HG03432 (cell line): ENCODE results near the gene PTPRA.
"Not testable (repeated sequence)": the region's sequence is repeated elsewhere in the genome, so short reads cannot be mapped to it uniquely, and the experiment has no call there.

Experiments used
- ATAC-seq: cut with Tn5 transposase; IDR thresholded peaks from one replicate; pipeline ENCODE4 v1.9.1; 2021; ENCODE audit warnings: mild to moderate bottlenecking, moderate library complexity; ENCODE audit not compliant: unreplicated experiment

The PTPRA gene

DNA sequence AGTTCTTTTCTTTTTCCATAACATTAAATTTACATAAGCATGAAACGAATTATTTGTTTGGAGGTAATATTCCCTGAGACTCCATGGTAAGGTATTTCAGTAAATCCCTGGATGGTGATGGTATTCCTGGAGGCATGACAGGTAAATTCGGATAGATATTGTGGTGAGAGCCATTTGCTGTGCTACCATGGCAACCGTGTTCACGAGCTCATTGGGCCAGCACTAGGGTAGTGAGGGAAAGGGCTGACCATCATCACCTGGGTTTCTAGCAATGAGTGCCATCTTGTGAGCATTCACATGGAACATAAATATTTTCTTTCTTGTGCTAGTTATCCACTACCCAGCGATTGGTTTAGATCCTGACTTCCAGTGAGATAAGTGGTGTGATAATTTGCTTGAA lies 118.3 kb downstream of the PTPRA start:
- ATAC-seq = no peak

GRCh38 chr20:2993250-2993649 lies 120.0 kb downstream of the PTPRA start:
- ATAC-seq = no peak

- no peak for ATAC-seq
These were observed 122.5 kb downstream of the PTPRA start for GRCh38 chr20:2995796-2996195.

GRCh38 chr20:2998728-2999127 lies 125.4 kb downstream of the PTPRA start:
- ATAC-seq = no peak

DNA sequence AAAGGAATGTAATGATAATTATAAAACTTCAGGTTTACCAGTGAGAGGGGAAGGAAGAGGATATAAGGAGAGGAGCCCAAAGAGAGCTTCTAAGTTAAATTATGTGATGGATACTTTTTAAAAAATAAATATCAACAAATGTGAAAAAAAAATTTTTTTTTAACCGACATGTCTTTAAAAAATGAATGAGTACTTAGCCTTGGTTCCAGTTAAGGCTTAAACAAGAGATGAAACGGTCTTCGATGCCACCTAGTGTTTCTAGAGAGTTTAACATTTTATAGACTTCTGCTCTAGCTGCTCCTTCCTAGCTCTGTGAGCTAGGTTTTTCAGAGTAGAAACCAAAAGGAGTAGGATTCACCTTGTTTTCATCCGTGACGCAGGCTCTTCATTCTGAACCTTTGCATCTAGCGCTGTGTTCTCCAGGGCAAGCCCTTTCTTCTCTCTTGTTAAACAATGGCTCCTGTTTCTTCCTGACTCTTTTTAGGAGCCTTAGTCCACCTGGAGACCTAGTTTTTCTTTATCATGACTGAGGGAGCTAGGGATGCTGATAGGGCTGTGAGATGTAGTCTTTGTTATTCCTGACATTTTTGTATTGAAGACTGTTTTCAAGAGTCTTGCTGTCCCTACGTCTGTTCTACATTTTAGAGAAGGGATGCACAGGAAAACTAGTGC lies 127.7 kb downstream of the PTPRA start:
- ATAC-seq = no peak

- ATAC-seq = no peak
These were observed 130.1 kb downstream of the PTPRA start for GRCh38 chr20:3003416-3003815.

DNA sequence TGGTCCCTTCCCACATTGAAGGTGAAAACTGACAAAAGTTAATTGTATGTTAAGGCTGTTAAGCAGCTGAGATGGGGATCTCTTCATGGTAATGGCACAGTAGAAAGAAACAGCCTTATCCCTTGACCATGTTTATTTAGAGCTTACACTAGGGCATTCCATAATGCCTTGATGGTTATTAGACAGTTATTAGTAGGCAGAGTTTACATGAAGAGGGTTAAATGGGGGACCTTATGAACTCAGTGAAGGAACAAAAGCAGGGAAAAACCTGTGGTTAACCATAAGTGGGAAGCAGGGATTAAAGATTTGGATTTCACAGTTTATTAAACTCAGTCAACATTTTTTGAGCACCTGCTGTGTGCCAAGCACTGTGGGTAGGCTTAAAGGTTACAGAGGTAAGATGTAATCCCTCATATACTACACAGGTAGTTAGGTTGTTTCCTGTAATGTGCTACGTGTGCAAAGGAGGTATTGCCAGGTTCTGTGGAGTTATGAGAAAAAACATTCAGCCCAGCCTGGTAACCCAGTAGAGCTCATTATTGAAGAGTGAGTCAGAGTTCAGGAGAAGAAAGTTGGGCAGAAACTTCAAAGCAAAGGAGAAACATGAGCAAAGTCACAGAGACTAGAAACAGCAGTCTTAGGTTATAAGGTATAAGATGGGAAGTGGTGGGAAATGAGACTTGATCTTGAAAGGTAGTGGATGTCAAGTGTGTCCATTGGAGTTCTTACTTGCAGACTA lies 137.9 kb downstream of the PTPRA start:
- ATAC-seq = no peak

DNA sequence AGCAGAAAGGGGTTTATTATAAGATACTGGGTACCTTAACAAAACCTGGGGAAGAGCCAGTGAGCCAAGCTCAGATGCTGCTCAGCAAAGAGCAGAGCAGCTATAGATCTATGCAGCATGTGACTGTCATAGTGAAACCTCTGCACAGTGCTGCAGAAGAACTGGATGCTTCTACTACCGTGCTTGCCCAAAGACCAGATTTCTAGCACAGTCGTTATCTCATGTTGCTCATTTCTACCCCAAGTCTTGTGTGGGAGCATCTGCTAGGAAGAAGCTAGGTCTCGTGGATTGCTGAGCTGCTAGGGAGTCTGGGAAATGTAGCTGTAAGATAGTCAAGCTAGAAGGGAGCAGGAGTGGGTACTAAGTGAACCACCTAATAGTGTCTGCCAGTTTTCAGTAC lies 138.5 kb downstream of the PTPRA start:
- ATAC-seq = no peak

- ATAC-seq = no peak
These were observed 140.5 kb downstream of the PTPRA start for GRCh38 chr20:3013771-3014170.

GRCh38 chr20:3014179-3014578 lies 140.9 kb downstream of the PTPRA start:
- no peak for ATAC-seq

DNA sequence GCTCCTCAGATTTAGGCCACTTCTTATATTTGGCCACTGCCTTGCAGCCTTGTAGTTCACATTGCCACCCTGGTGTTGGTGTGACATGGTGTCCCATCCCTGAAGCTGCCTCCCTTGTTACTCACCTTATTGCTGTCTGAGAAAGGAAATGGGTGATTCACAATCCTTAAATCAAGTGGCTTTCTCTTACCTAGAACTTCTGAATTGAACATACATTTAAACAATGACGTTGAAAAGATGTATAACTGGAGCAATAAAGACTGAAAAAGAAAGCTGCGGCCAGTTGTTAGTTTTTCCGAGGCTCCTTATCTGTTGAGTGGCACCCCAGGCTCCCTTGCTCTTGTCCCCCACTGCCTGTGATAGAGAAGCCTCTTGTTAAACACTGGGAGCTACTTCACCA lies 141.4 kb downstream of the PTPRA start:
- ATAC-seq = no peak

- ATAC-seq = not testable (repeated sequence)
These were observed 142.0 kb downstream of the PTPRA start for GRCh38 chr20:3015302-3015701.

- ATAC-seq = no peak
These were observed 148.0 kb downstream of the PTPRA start for GRCh38 chr20:3021327-3021726.

DNA sequence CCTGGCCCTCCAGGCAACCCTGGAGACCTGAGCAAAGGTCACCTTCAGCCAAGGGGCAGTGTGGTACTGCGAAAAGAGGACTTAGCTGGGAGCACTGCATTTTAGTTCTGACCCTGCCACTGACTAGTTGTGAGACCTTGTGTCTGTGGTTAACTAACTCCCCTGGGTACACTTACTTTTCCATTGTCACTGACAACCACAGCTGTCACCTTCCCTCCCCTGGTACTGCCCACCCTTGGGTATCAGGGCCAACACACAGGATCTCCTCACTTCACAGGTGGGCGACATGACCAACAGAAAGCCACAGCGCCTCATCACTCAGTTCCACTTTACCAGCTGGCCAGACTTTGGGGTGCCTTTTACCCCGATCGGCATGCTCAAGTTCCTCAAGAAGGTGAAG lies 148.5 kb downstream of the PTPRA start:
- ATAC-seq = no peak

- ATAC-seq = not testable (repeated sequence)
These were observed 149.5 kb downstream of the PTPRA start for GRCh38 chr20:3022559-3023490.

- no peak for ATAC-seq
These were observed 154.7 kb downstream of the PTPRA start for GRCh38 chr20:3027987-3028386.

GRCh38 chr20:3031524-3032147 lies 158.4 kb downstream of the PTPRA start:
- ATAC-seq = no peak

GRCh38 chr20:3032624-3033023 lies 159.3 kb downstream of the PTPRA start:
- no peak for ATAC-seq

DNA sequence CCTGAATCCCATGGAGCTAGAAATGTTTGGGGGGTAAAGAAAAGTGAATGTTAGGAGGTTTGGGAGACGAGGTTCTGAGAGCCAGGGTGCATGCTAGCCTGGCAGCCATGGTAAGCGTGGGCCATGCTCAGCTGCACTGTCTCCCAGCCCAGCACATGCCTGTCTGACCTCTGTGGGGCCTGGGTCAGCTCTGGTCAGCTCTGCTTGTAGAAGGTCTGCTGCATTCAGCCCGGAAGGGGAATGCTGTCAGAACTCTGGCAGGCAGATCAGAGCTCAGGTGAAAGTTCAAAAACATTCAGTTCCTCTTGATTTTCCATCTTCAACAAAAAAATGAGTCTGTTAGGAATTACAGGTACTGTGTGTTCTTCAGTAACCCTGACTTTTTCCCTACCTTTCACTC lies 164.4 kb downstream of the PTPRA start:
- ATAC-seq = no peak

DNA sequence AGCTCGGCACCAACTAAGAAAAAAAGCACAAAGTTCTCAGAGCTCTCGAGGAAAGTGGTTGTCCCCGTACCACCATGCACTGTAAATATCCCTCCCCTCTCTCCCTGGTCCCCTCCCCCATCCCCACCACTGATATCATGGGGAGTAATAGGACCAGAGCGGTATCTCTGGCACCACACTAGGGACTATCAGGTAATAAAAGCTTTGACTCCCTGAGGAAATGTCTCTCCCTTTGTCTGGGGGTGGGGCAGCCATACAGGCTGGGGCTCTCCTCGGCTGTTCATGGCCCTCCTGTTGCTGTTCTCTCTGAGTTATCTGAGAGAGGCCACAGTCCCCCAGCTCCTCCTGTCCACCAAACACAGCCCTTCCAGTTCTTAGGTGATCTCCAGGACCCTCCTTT lies 165.2 kb downstream of the PTPRA start:
- ATAC-seq = no peak

GRCh38 chr20:3039426-3039825 lies 166.1 kb downstream of the PTPRA start:
- ATAC-seq = no peak
